ENCODE results near the gene RCAN2.

RCAN2 gene

DNA sequence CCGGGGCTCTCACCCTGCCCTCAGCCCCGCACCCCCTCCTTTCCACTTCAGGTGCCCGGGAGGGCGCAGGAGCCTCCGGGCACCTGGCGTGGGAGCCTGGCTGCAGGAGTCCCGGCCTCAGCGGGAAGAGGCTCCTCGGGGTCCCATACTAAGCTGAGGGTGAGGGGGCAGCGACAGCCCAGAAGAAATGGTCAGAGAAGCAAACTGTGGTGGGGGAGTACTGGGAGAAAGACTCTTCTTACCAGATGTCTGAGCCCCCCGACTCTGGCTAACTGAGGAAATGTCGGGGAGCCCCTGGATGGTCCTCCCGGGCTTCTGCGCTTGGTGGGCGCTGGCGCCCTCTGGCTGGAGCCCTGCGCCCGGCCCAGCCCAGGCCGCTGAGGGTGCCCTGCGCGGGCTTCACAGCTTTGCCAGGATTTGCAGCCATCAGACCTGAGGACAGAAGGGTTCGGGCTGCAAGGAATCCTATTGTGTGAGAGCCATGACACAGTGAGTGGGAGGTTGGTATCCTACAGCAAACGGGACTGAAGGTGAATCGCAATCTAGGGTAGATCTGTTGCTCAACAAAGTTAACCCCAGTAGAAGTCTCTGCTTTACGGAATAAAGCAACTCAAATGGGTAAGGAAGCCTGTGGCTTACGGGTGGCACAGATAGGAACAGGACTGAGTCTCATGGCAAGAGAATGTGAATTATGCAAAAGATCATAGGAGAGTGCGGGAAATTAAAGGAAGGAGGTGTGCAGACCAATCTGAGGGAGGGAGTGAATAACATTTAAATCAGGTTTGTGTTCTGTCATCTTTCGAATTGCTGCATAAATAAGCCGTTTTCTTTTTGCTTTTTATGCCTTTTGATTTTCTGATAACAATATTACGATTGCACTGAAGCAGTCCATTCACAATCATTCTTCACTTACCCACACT lies 639 bp upstream of the RCAN2 start:
- DNase-seq (ENCODE audit: low read depth in 2 of 2) = no peak

DNA sequence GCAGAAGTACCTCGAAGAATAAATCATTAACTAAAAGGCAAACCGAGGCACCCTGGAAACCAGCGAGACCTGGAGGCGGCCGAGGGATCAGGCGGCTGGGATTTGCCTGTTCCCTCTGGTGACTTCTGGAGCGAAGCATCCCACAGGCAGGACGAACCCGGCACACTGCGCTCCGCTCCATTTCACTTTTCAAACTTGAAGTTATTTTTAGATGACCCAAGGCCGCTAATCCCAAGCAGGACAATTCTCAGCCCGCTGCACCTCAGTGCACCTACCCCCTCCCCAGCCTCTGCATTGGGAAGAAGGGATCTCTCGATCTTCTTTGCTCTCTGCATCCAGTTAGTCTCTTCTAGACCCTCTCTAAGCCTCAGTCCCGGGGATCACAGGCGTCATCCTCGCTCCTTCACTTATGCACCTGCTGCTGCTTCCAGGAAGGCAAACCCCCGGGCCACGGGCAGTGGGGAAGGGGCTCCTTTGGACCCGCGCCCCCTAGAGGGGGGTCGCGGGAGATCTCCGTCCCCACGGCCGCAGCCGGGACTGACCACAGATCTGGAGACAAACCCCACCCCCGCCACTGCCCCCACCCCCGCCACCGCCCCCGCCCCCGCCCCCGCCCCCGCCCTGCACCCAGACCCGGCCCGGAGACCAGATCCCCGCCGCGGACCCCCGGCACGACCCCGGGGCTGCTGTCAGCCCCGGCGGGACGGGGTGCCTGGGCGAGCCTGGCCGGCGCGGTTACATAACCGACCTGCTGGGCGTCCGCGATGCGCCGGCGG lies 636 bp downstream of the RCAN2 start:
- DNase-seq (ENCODE audit: low read depth in 2 of 2) = no peak

DNA sequence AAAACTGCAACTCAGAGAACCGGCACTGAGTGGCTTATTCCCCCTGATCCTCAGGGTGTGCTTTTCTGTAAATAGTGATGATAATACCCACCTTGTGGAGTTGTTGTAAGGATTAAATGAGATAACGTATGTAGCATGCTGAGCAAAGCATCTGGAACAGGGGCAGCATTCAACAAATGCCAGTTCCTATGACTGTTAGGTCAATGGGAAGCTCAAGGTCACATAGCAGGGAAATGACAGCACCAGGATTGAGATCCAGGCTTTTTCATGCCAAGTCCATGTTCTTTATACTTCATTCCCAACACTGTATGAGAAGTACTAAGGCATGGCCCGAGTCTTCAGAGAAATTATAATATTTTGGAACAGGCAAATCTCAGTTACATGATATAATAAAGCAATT lies 5.1 kb downstream of the RCAN2 start:
- no peak for DNase-seq (ENCODE audit: low read depth in 2 of 2)

DNA sequence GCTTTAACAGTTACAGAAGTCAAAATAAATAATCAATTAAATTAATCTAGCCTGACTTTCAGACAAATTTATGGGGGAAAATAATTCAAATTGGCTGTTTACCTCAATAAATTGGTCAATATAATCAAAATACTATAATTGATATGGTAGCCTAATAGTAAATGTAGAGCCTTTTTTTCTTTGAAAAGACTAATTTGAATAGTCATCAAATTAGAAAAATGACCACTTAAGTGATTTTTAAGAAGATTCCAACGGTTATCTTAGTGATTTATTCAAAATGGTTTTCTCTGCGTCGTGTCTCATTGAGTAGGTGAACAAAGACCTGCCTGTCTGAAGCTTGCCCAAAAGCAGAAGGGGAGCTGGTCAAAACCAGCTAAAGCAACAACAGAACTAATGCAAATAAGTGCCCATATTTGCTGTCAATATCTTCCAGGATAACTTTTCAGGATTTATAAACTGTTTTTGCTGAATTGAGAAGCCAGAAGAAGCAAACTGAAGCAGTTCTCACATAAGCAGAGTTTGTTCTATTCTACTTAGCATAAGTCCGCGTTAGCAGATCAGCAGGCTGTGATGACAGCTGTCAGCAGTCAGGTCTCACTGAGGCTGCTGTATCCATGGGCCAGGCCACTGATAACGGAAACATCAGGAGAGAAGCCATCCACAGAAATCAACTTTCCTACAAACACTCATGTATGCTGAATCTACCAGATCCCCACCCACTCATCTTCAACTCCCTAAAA lies 7.0 kb downstream of the RCAN2 start:
- no peak for DNase-seq (ENCODE audit: low read depth in 2 of 2)

- DNase-seq (ENCODE audit: low read depth in 2 of 2) = no peak
Observed at GRCh38 chr6:46476301-46476700, 14.9 kb downstream of the RCAN2 start.

- DNase-seq (ENCODE audit: low read depth in 2 of 2) = no peak
Observed at GRCh38 chr6:46473881-46474280, 17.4 kb downstream of the RCAN2 start.

DNA sequence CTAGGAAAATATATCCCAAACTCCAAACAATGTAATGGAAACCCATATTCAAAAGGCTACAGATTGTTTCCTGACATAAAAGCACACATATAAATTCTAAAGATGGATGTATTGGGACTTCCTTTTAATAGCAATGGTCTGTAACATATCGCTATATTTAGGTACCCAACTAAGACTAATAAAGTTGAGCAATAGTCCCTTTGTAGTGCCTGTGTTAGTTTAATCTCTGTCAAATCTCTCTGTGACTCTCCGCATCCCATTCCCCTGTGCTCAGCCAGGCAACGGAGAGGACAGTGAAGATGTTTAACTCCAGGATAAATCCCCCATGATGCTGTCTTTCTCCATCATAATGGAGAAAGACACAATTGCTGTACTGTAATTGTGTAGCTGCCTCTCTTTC lies 19.0 kb downstream of the RCAN2 start:
- DNase-seq (ENCODE audit: low read depth in 2 of 2) = no peak

- no peak for DNase-seq (ENCODE audit: low read depth in 2 of 2)
Observed at GRCh38 chr6:46469021-46469420, 22.2 kb downstream of the RCAN2 start.

- DNase-seq (ENCODE audit: low read depth in 2 of 2) = no peak
Observed at GRCh38 chr6:46468403-46469010, 22.7 kb downstream of the RCAN2 start.

DNA sequence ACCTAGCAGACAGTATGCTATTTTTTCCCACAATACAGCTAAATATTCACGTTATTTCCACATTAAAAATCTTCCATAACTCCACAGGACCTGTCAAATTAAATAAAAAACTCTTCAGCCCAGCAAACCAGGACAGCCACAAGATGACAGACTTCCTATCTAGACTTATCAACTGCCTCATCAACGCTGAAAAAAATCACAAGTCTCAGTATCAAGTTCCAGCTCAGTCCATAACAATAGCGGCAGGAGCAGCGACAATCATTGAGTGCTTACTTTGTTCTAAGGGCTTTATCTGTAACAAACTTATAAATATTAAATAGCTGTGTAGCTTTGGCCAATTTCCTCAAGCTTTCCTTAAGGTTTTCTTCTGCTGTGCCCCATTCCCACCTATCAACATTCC lies 24.7 kb downstream of the RCAN2 start:
- DNase-seq (ENCODE audit: low read depth in 2 of 2) = no peak

GRCh38 chr6:46465294-46466165 lies 25.7 kb downstream of the RCAN2 start:
- no peak for DNase-seq (ENCODE audit: low read depth in 2 of 2)

DNA sequence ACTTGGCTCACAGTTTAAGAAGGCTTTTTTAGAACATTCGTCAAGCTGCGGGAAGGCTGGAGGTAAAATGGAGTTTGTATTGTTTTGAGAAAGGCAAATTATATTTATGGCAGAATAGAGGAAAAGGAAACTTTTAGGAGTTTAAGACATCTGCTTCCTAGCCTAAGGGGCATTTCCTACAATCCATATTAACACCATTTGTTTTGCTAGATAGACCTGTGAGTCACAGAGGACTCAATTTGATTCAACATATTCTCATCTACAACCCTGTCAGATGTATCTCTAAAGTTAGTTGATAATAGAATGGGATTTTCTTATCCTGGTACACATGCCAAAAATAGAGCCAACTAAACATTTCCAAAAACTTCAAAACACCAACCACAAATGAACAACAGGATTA lies 35.0 kb downstream of the RCAN2 start:
- DNase-seq (ENCODE audit: low read depth in 2 of 2) = no peak

DNA sequence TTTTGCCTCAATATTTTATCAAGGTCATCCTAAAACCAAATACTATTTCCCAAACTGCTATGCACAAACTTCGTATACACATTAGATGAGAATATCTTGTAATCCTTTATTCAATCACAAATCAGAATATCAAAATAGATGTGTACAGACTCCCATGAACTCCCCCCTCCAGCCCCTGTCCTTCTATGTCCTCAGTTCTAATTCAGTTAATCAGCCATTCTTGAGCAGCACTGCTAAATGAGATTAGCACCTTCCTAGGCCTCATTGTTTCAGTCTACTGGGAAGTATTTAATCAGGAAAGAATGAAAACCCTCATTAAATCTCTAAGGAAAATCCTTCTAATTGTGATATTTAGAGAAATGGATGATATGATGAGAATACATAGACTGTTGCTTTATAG lies 36.6 kb downstream of the RCAN2 start:
- no peak for DNase-seq (ENCODE audit: low read depth in 2 of 2)

- no peak for DNase-seq (ENCODE audit: low read depth in 2 of 2)
Observed at GRCh38 chr6:46453741-46454316, 37.4 kb downstream of the RCAN2 start.

GRCh38 chr6:46453216-46453615 lies 38.0 kb downstream of the RCAN2 start:
- no peak for DNase-seq (ENCODE audit: low read depth in 2 of 2)

DNA sequence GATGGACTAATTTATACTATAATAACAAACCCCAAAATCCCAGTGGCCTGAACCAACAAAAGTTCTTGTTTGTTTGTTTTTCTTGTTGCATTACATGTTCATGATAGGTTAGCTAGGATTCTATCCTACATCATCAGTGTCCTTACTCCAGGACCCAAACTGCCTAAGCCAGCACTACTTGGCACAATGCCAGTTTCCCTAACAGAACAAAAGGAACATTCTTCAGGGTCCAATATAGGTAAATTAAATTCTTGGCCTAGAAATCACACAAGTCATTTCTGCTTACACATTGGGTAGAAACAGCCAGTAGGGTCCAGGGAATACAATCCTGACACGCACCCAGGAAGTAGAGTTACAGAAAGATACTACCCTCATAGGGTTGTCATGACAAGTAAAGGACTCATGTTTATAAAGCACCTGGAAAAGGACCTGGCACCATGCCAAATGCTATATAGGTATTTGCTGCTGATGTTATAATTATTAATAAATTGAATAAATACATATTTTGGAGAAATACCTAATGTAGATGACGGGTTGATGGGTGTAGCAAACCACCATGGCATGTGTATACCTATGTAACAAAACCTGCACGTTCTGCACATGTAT lies 38.8 kb downstream of the RCAN2 start:
- no peak for DNase-seq (ENCODE audit: low read depth in 2 of 2)

DNA sequence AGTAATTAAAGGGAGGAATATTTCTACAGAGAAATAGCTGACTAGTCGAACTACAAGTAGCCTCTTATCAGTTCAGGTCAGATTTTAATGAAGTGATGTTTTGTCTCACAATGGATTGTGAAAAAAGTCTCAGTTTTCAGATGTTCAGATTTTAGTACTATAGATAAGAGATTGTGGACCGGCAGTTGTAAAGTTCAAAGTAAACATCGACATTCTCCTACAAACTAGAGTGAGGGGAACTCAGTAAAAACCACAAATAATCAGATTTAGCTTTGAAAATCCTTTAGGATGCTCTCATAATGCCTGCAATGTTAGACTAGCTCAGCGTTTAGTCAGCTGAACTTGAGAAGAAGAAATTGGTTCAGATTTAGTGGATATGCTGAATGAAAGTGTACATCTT lies 39.9 kb downstream of the RCAN2 start:
- DNase-seq (ENCODE audit: low read depth in 2 of 2) = no peak

DNA sequence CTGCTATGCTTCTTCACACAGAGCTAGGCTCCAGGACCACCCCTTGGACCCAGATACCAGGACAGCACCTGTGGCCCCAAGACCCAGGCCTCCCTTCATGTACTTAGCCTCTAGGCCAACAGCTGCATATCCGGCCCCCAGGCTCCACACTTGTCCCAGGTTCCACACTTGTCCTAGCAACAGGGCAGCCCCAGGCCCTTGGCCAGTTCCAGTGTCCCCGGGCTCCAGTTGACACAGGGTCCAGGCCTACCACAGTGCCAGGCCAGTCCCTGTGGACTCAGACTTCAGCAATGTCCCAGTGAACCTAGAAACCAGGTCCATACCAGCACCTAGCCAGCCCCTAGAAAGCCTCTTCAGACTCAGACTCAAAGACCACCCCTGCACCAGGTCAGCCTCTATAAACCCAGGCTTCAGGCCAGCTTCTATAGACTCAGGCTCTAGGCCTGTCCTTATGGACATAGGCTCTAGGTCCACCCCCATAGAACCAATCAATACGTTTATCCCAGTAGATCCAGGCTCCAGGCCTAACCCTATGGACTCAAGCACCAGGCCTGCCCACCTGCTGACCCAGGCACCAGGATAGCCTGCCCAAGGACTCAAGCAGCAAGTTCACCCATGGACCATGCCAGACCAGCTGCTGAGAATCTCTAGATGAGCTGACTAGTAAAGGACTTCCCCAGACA lies 46.3 kb downstream of the RCAN2 start:
- no peak for DNase-seq (ENCODE audit: low read depth in 2 of 2)

DNA sequence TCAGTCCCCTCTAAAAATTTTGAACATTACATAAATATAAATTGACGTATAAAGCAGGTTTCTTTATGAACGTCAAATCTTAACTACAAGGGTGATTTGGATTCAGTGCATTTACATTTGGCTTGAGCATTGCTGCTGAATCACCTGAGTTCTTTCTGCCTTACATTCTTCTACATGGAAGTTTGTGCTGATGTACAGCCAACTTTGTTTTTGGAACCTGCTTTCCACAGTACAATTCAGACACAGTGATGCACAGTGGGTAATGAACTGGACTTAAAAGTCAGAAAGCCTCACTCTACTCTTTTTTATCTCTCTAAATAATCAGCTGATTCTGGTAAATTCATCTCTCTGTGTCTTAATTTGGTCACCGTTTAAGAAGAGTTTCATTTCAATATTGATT lies 47.6 kb downstream of the RCAN2 start:
- DNase-seq (ENCODE audit: low read depth in 2 of 2) = no peak

- DNase-seq (ENCODE audit: low read depth in 2 of 2) = no peak
Observed at GRCh38 chr6:46440641-46441040, 50.6 kb downstream of the RCAN2 start.
